A204.1 (cell line): ENCODE data around the gene F7.
"Not testable (repeated sequence)": the region's sequence is repeated elsewhere in the genome, so short reads cannot be mapped to it uniquely, and the experiment has no call there.

Source experiments
- FAIRE-seq: peaks from 2 replicates; lab custom pipeline; 2012; peaks lifted over from hg19 to GRCh38; lab: Jason Lieb, UNC

The F7 gene

DNA sequence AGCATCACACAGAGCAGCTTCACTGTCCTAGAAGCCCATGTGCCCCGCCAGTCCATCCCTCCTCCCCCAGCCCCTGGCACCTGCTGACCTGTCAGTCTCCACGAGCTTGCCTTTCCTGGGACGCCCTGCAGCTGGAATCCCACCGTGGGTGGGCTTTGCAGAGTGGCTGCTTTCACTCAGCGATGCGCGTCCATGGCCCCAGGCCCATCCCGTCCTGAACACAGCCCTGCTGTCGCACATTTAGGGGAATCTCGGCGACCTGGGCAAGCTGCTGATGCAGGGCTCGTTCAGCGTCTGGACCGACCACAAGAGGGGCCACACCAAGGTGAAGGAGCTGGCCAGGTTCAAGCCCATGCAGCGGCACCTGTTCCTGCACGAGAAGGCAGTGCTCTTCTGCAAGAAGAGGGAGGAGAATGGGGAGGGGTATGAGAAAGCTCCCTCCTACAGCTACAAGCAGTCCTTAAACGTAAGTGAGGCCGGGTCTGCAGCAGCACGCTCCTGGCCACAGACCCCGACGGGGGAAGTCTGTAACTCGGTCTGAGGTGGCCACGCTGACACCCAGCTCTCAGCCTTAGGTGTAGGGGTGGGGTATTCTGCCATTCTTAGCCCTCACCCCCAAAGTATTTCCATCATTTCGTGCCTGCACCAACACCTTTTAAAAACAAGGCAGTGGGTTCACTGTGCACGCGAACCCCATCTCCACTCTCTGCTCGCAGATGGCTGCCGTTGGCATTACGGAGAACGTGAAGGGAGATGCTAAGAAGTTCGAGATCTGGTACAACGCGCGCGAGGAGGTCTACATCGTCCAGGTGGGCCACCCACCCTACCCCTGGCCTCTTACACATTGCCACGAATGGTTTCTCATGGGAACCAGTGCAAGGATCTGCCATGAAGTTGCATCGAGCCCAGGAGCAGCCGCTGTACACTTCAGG, 18.3 kb upstream of the F7 start:
- no peak for FAIRE-seq

DNA sequence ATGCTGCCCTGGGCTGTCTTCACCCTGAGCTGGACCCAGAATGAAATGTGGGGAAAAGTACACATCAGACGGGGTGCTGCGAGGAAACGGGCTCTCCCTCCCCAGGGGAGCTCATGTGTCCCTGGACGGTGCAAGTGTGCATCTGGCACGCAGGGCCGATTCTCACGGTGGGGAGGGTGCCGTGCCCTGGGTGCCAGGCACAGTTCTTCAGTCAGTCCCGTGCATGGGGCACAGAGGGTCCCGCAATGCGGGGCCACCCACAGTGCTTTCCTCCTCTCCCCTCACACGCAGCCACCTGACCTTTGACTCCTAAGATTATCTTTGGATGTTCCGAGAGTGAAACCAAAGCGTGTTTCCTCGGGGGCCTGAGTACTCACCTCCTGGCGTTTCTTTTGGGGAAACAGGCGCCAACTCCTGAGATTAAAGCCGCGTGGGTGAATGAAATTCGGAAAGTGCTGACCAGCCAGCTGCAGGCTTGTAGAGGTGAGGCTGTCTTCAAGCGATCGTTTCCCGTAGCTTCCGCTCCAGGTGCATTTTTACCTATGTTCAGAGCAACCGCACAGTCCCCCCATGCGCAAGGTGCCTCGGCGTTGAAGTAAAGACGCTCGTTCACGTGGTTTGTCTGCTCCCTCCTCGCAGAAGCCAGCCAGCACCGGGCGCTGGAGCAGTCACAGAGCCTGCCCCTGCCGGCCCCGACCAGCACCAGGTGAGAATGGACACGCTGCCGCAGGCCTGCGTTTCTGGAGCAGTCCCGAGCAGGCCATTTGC, 17.5 kb upstream of the F7 start:
- no peak for FAIRE-seq

GRCh38 chr13:113088691-113089020, 16.9 kb upstream of the F7 start:
- no peak for FAIRE-seq

- FAIRE-seq, result no peak
Observed at GRCh38 chr13:113089693-113090414, 15.7 kb upstream of the F7 start.

GRCh38 chr13:113090415-113090770, 15.2 kb upstream of the F7 start:
- FAIRE-seq, result no peak

DNA sequence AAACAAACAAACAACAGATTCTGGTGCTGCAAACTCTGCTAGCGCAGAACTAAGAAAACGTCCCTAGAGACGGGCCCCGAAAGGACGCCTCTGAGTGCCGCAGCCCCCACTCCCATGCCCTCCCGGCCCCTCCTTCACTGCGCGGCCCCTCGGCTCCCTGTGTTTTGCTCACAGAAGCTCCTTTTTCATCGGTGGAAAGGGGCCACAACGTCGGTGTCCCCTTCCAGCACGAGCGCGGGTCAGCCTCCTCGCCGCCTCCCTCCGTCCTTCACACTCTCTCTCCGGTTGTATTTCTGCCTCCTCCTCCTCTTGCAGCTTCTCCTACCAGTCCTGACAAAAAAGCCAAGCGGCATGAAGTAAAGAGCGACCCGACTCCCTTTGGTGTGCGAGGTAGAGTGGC, 14.8 kb upstream of the F7 start:
- FAIRE-seq, result no peak

DNA sequence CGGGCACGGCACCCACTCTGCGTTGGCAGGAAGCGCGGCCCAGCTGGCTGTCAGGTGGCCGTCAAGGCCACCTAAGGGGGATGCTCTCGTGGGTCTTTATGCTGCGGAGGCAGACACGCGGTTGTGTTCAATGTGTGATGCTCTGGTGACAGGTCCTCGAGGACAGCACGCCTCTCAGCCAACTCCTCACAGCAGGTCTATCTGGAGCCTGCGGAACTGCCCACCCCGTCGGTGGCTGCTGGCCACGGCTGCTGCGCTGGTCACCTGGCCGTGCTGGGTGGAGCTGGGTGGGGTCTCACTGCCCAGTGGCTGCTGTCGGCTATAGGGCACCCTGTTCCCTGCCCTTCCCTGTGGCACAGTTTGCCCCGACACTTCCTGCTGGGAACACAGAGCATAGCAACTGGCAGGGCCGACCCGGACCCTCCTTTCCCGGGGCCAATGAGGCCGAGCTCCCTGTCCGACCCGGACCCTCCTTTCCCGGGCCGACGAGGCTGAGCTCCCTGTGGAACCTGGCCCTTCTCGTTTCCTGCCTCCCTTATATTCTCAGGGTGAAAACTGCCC, 14.3 kb upstream of the F7 start:
- no peak for FAIRE-seq

- no peak for FAIRE-seq
Observed at GRCh38 chr13:113091891-113092775, 13.5 kb upstream of the F7 start.

DNA sequence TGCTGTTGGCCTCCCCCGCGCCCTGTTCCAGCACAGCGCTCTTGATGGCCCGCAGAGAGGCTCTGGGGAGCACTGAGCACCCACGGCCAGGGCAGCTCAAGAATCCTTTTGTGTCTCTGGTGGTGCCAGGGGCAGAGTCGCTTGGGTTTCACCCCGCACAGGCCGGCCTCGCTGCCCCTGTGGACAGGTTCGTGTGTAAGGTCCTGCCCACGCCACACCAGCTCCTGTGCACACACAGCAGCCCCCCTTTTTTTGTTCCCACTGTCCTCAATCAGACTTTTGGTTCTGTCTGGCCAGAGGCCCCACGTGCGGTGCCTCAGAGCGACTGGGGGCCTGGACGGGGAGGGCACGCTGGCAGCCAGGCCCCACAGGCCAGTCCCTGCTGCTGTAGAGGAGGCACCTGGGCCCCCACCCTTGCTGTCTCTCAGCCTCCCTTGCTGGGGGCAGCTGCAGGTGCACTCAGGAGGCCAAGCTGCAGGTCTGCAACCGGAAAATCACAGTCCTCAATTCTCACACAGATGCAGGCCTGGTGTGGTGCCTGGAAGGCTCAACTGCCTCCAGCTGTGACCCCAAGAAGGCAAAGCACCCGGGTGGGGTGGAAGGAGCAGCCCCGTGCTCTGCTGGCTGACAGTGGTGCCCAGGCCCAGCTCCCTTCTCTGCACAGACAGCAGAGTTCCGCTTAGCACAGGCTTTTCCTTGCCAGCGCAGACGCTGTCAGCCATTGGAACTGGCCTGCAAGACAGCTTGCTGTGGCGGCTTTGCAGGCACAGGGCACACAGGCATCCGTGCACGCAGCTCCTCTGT, 12.6 kb upstream of the F7 start:
- FAIRE-seq, result no peak

GRCh38 chr13:113093580-113094409, 11.8 kb upstream of the F7 start:
- FAIRE-seq, result no peak

DNA sequence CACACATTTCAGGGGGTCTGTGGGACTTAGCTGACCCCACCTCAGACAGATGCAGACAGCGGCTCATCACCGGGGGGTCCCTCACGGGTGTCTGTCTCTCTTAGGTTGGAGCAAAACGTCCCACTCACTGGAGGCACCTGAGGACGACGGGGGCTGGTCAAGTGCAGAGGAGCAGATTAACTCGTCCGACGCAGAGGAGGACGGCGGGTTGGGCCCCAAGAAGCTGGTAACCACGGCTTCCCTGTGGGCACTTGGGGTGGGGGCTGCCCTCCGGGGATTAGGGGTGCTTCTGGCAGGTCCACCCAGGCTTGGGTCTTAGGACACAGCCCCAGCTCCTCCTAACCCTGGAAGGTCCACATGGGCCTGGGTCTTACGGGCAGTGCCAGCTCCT, 11.2 kb upstream of the F7 start:
- no peak for FAIRE-seq

DNA sequence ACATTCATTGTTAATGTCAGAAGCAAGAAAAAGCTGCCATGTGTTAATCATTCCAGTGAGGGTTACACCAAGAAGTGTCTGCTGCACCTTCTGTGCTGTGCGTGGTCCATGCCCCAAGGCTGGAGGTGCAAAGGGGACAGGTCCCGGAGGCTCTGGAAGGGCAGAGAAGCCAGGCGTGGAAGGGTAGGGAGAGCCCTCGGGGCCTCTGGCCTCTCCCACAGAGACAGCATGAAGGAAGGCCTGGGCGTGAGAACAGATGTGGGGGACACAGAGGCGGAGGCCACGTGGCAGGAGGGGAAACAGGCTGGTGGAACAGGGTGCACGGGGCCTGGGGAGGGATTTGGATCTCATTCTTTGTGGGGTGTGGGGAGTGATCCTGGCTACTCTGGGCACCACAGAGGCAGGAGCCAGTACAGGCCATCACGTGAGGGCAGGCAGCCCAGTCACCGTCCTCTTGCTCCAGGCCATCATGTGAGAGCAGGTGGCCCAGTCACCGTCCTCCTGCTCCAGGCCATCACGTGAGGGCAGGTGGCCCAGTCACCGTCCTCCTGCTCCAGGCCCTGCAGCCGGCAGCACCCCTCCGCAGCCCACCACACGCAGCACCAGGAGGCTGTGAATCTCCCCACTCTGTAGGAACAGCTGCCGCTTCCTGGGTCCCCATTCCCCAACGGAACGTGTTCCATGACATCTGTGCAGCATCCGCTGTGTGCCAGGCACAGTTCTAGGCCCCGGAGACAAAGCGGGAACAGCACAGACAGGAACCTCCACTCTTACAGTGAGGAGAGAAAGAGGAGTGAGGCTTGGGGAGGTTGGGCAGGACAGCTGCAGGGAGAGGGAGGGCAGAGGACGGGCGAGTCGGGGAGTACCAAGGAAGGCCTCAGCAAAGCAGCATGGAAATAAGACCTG, 10.2 kb upstream of the F7 start:
- no peak for FAIRE-seq

- FAIRE-seq, result no peak
Observed at GRCh38 chr13:113096052-113096744, 9.4 kb upstream of the F7 start.

DNA sequence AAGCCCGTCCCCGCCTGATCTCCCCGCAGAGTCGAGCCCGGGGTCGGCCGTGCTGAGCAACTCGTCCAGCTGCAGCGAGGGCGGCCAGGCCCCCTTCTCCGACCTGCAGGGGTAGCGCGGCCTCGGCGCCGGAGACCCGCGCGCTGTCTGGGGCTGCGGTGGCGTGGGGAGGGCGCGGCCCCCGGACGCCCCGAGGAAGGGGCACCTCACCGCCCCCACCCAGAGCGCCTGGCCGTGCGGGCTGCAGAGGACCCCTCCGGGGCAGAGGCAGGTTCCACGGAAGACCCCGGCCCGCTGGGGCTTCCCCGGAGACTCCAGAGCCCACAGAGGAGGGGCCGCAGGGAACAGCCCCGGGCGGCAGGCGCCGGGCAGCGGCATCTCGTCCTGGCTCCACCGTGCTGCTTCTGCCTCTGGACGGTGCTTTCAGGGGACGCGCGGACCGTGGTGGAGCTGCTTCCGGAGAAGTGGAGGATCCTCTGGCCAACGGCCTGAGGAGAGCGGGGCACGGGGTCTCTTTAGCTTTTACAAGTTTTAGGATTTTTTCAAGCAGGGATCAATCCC, 8.8 kb upstream of the F7 start:
- no peak for FAIRE-seq

- no peak for FAIRE-seq
Observed at GRCh38 chr13:113097651-113098050, 7.9 kb upstream of the F7 start.

DNA sequence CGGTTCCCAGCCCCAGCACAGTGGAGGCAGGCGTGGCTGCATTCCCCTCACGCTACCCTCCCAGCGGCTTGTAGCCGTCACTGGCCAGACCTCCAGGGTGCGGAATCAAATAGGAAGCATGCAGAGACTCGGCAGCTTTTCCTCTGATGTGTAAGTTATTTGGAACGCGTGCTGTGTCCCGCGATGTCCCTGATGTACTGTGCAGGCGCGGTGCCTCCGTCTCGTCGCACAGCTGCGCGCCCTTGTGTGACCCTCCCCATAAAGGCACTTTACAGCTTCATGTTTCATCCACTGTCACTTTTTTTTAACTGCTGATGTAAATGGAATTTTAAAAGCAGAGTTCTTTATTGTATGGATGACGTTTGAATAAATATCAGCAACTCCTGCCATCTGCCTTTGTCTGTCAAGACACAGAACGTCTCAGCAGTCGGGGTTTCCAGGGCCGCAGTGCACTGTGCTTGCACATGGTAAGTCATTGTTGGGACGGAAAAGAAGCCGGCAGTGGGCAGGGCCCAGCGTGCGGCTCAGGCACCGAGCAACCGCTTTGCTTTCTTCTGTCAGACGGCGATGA, 7.3 kb upstream of the F7 start:
- FAIRE-seq, result no peak

- no peak for FAIRE-seq
Observed at GRCh38 chr13:113099142-113099541, 6.4 kb upstream of the F7 start.

DNA sequence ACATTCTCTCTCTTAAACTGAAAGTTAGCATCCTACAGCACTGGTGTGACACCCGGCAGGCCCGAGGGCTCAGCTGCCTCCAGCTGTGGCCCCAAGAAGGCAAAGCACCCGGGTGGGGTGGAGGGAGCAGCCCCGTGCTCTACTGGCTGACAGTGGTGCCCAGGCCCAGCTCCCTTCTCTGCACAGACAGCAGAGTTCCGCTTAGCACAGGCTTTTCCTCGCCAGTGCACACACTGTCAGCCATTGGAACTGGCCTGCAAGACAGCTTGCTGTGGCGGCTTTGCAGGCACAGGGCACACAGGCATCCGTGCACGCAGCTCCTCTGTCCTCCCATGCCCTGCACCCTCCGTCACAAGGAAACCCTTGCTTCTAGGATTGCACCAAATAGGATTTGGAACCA, 3.3 kb upstream of the F7 start:
- not testable (repeated sequence) for FAIRE-seq
